Measurements from ENCODE around the gene GSG1L. TPM values are rescaled to one million over a fixed set of nuclear protein-coding genes. Genes with fewer than 3 reads are reported as not detected.
"Not testable (repeated sequence)": the region's sequence is repeated elsewhere in the genome, so short reads cannot be mapped to it uniquely, and the experiment has no call there.

Gene GSG1L
- total RNA-seq, 3 donors from 2014 or later: not detected

DNA sequence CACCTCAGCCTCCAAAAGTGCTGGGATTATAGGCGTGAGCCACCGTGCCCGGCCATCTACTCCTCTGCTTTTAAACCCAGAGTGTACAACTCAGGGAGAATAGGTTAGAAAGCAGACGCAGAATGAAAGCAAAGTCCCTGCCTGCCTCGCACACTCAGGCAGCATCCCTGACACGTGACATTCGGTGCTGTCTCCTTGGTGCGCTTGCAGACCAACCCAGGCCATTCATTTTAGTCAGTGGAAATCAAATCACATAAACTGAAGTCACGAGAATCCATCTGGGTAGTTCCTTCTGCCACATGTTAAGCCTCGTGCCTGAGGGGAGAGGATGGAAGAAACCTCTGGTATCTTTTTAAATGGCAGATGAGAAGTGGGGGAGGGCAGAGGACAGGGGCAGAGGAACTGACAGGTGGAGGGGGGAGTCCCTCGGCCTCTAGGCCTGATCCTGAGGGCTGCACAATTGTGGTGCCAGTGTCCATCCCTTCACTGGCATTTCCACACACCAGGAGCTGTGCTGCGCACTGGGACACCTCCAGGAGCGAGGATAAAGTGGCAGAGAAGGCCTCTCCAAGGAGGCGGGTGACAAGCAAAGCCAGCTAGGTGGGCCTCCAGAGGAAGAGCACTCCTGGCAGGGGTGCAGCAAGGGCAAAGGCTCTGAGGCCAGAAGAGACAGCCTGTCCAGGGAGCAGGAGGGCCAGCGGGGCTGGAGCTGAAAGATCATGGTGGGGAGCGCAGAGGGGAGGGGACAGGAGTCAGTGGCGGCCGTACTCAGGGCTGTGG lies 317.2 kb downstream of the GSG1L start:
- H3K36me3 Mint-ChIP-seq (ENCODE audit: insufficient read depth): peaks cover 11% of the 10 kb centered on the region
- H3K4me3 Mint-ChIP-seq: no peak overlapping the region
- peaks cover 5% of the 10 kb centered on the region for H3K9me3 Mint-ChIP-seq
- no peaks in the 10 kb centered on the region for H3K27me3 Mint-ChIP-seq (ENCODE audit: low read depth)
- peaks cover 4% of the 10 kb centered on the region for H3K4me1 Mint-ChIP-seq (ENCODE audit: low read depth)
- DNase-seq: no peak
- no peak for ATAC-seq

DNA sequence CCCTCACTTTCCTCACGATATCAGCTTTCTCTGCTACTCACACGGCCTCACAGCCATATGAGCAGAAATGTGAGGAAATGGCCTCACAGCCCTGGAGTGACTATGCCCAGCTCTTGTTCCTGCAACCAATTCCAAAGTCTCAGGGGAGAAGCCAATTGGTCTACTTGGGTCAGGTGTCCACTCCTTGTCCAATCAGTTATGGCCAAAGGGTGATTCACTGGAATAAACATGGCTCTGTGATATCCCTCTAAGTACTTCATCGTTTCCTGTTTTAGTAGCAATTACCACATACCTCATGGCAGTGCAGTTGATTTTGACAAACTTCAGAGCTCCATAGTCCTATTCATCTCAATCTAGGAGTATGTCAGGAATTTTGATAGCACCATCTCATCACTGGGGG lies 318.2 kb downstream of the GSG1L start:
- ATAC-seq: no peak
- peaks cover 5% of the 10 kb centered on the region for H3K9me3 Mint-ChIP-seq
- H3K4me3 Mint-ChIP-seq: no peak overlapping the region
- H3K4me1 Mint-ChIP-seq (ENCODE audit: low read depth): peaks cover 4% of the 10 kb centered on the region
- H3K36me3 Mint-ChIP-seq (ENCODE audit: insufficient read depth): peaks cover 17% of the 10 kb centered on the region
- no peak for DNase-seq
- H3K27me3 Mint-ChIP-seq (ENCODE audit: low read depth): no peaks in the 10 kb centered on the region

DNA sequence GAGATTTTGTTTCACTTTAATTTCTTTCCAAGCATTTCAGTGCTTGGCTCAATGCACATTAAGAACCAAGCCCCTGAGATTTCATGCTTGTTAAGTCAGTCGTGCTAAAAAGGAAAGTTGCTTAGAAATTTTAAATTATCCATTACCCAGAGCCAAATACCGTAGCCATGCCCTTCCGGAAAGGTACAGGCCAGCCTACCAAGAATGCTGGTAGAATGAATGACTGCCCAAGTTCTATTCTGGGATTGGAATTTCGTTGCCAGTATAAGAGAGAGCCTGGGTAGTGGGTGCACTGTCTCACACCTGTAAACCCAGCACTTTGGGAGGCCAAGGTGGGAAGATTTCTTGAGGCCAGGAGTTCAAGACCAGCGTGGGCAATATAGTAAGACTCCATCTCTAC lies 319.6 kb downstream of the GSG1L start:
- peaks cover 20% of the 10 kb centered on the region for H3K36me3 Mint-ChIP-seq (ENCODE audit: insufficient read depth)
- ATAC-seq (no peak), DNase-seq (no peak)
- H3K27me3 Mint-ChIP-seq (ENCODE audit: low read depth): no peaks in the 10 kb centered on the region
- H3K4me1 Mint-ChIP-seq (ENCODE audit: low read depth): peaks cover 3% of the 10 kb centered on the region
- H3K9me3 Mint-ChIP-seq: peaks cover 5% of the 10 kb centered on the region
- H3K4me3 Mint-ChIP-seq: no peak overlapping the region

DNA sequence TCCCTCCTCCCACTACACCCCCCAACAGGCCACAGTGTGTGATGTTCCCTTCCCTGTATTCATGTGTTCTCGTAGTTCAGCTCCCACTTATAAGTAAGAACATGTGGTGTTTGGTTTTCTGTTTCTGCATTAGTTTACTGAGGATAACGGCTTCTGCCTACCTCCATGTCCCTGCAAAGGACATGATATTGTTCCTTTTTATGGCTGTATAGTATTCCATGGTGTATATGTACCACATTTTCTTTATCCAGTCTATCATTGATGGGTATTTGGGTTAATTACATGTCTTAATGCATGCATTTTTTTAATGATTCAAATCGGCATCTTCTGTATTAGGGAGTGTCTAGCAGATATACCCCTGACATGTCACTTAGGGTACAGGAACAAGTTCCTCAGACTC lies 320.5 kb downstream of the GSG1L start:
- not testable (repeated sequence) for ATAC-seq; H3K9me3 Mint-ChIP-seq; H3K4me1 Mint-ChIP-seq (ENCODE audit: low read depth); H3K4me3 Mint-ChIP-seq; DNase-seq; H3K27me3 Mint-ChIP-seq (ENCODE audit: low read depth)
- H3K36me3 Mint-ChIP-seq (ENCODE audit: insufficient read depth): peaks cover 26% of the 10 kb centered on the region

DNA sequence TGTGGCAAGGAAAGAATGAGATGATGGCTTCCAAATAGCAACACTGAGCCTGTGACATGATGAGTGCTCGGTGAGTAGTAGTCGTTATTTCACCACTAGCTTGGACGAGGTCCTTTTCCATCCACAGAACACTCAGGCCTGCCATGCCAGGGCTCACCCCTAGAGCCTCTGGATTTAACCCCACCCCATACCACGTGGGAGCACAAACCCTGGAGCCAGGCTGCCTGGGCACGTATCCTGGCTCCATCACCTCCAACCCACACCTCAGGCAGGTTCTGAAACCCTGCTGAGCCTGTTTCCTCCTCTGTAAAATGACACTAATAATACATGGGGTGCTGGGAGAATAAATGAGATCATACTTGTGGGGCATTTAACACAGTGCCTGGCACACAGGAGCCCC lies 321.2 kb downstream of the GSG1L start:
- Mint-ChIP-seq H3K4me3 (no peak overlapping the region), H3K27me3 (ENCODE audit: low read depth) (no peaks in the 10 kb centered on the region), H3K4me1 (ENCODE audit: low read depth) (no peaks in the 10 kb centered on the region), H3K9me3 (peaks cover 5% of the 10 kb centered on the region), H3K36me3 (ENCODE audit: insufficient read depth) (peaks cover 30% of the 10 kb centered on the region)
- no peak for ATAC-seq
- DNase-seq: no peak

DNA sequence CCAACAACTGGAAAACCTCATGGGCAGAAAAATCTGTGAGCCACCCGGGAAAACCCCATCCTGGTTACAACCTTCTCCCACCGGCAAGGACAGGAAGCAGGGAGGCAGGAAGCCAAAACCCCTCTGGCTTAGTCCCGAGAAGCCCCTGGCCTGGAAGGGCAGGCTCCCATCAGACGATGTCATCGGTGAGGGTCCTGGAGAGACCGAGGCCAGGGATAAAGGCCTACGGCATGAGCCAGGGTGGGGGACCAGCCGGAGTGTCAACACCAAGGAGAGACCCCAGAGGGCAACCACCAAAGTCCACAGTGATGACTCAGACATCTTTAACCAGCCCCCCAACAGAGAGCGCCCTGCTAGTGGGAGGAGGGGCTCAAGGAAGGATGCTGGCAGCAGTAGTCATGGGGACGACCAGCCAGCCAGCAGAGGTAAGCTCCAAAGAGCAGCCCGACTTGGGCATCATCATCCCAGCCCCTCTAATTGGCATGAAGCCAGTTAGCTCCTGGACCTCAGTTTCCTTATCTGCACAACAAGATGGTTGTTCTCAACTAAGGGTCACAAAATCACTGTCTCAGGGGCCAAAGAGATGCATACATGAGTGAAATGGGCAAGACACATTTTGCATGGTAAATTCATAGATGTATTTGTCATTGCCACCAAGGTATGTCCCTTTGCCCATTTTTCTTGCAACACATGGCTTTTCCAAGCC lies 322.9 kb downstream of the GSG1L start:
- Mint-ChIP-seq H3K4me3 (no peak overlapping the region), H3K4me1 (ENCODE audit: low read depth) (no peaks in the 10 kb centered on the region), H3K9me3 (peaks cover 5% of the 10 kb centered on the region), H3K27me3 (ENCODE audit: low read depth) (no peaks in the 10 kb centered on the region), H3K36me3 (ENCODE audit: insufficient read depth) (peaks cover 32% of the 10 kb centered on the region)
- DNase-seq: no peak
- ATAC-seq: no peak

DNA sequence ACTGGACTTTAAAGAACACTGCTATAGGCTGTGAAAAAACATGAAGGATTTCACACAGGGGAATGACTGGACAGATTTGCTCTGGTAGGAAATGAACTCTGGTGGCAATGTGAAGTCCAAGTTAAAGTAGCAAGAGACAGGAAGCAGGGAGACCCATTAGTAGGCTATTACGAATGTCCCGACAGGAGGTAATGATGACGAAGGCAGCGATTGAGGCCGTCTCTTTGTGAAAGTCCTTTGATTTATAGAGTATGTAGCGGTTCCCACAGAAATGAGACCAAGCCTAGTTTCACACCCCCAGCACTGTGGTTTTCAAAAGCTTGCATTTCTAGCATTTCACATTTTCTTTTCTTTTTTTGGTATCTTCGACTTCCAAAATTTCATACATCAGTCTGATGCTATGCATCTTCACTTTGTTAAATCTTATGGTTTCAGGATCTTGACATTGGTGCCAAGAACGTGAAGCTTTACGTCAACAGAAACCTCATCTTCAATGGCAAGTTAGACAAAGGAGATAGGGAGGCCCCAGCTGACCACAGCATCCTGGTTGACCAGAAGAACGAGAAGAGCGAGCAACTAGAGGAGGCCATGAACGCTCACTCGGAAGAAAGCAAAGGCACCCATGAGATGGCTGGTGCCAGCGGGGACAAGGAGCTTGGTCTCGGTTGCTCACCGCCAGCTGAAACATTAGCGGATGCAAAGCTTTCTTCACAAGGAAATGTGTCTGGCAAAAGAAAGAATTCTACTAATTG lies 323.7 kb downstream of the GSG1L start:
- DNase-seq: no peak
- no peak for ATAC-seq
- Mint-ChIP-seq H3K27me3 (ENCODE audit: low read depth) (no peaks in the 10 kb centered on the region), H3K4me1 (ENCODE audit: low read depth) (no peaks in the 10 kb centered on the region), H3K4me3 (no peak overlapping the region), H3K9me3 (peaks cover 5% of the 10 kb centered on the region), H3K36me3 (ENCODE audit: insufficient read depth) (peaks cover 34% of the 10 kb centered on the region)

DNA sequence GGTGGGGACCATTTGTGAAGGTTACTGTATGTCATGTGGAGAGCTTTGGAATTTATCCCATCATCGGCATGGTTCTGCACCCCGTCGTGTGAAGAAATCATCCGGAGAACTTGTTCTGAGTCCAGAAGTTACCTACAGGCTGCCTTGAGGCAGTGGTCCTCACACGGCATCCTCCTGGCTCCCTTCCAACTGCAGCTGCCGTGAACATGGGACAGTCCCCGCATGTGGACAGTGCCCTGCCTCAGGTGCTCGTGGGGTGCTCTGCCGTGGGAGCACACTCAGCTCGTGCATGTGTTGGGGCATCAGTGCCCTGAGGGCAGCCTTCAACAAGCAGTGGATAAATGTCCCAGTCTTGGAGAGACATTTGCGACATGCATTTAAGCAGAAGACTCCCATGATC lies 324.9 kb downstream of the GSG1L start:
- Mint-ChIP-seq H3K36me3 (ENCODE audit: insufficient read depth) (peaks cover 34% of the 10 kb centered on the region), H3K27me3 (ENCODE audit: low read depth) (no peaks in the 10 kb centered on the region), H3K4me1 (ENCODE audit: low read depth) (no peaks in the 10 kb centered on the region), H3K9me3 (peaks cover 5% of the 10 kb centered on the region), H3K4me3 (no peak overlapping the region)
- ATAC-seq: no peak
- DNase-seq: no peak

Other genes starting within 250 kb of the GSG1L start
- gene XPO6, start 148.3 kb upstream of the GSG1L start, total RNA-seq: 100 to 1,000 TPM; 291 to 305 (median 303) TPM
- gene SBK1, start 228.8 kb upstream of the GSG1L start, total RNA-seq: 1 to 10 TPM; 1.4 to 1.5 (median 1.5) TPM